GM12872 (cell line): ENCODE data around the gene CCK.

ENCODE experiments used
- TF ChIP-seq, protein P1 (sequence below): IDR thresholded peaks from 3 replicates; pipeline ENCODE4 v1.5.1; 2011; ENCODE audit warnings: low read depth, mild to moderate bottlenecking, low read length, moderate library complexity; ENCODE audit not compliant: insufficient read depth

The CCK gene

DNA sequence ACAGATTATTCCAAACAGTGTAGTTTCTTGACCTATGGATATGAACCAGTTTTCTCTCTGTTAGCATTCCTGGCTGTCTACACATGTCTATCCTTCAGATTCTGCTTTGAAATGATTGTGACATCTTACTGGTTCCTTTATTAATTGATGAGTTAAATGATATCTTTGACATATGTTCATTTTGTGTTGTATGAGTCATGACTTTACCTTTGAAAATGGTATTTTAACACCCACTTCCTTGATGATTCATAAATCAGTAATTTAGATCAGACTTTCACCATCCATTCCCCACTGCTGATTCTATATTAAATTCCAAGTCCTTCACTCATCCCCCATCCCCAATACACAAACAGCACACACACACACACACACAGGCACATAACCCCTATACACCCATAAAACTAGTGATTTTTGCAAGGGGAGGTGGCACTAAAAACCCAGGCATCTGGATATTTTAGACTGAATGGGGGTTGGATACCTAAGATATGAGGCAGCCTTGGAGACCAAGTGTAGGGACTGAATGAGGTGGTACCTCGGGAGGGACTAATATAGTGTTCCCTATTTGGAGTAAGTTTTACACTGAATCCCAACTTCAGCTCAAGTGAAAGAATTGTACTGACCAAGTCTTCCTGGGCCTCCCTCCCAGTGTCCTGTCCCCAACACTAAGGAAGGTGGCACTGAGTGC lies 9.7 kb downstream of the CCK start:
- TF ChIP-seq, protein P1, sequence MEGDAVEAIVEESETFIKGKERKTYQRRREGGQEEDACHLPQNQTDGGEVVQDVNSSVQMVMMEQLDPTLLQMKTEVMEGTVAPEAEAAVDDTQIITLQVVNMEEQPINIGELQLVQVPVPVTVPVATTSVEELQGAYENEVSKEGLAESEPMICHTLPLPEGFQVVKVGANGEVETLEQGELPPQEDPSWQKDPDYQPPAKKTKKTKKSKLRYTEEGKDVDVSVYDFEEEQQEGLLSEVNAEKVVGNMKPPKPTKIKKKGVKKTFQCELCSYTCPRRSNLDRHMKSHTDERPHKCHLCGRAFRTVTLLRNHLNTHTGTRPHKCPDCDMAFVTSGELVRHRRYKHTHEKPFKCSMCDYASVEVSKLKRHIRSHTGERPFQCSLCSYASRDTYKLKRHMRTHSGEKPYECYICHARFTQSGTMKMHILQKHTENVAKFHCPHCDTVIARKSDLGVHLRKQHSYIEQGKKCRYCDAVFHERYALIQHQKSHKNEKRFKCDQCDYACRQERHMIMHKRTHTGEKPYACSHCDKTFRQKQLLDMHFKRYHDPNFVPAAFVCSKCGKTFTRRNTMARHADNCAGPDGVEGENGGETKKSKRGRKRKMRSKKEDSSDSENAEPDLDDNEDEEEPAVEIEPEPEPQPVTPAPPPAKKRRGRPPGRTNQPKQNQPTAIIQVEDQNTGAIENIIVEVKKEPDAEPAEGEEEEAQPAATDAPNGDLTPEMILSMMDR: no peak

DNA sequence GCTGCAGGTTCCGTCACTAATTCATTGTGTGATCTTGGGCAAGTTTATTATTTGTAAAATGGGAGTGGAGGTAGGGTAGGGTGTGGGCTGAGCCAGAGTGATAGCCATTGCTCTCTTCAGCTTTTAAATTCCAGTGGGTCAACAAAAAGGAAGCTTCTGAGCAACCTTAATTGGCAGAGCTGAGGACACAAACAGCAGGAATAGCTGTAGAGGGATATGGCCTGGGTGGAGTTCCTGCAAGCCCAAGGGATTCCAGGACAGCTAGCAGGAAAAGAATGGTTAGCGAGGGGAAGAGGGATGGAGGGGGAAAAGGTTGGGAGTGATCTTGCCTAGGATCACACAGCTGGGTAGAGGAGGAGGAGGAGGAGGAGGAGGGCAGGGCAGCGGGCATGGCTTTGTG lies 11.4 kb downstream of the CCK start:
- TF ChIP-seq, protein P1: no peak

DNA sequence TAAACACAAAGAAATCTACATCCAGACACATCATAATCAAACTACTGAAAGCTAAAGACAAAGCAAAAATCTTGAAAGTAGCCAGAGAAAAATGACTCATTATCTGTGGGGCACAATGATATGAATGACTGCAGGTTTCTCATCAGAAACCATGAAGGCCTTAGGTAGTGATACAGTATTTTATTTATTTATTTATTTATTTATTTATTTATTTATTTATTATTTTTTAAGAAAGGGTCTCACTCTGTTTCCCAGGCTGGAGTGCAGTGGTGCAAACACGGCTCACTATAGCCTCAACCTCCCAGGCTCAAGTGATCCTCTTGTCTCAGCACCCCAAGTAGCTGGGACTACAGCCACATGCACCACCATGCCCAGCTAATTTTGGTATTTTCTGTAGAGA lies 15.2 kb downstream of the CCK start:
- TF ChIP-seq, protein P1: no peak

DNA sequence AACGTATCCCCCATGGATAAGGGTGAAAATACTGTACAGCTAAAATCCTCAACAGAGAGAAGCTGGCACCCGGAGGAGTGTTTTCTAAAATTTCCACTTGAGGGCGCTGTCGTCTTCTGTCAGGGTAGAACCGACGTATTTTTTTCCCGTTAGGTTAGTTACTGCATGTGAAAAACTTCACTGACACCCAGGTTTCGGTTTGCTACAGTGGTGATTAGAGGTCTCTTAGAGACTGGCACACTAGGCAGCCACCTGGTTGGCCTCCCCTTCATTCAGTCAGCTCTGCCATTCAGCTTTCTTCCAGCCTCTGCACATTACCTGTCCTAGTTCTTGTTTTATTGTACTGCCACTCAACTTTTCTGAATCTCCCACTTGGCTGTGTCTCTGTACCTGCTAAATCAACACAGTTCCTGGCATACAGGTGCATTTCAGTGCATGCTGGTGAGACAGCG lies 18.4 kb downstream of the CCK start:
- TF ChIP-seq, protein P1: peak; percentile 75

DNA sequence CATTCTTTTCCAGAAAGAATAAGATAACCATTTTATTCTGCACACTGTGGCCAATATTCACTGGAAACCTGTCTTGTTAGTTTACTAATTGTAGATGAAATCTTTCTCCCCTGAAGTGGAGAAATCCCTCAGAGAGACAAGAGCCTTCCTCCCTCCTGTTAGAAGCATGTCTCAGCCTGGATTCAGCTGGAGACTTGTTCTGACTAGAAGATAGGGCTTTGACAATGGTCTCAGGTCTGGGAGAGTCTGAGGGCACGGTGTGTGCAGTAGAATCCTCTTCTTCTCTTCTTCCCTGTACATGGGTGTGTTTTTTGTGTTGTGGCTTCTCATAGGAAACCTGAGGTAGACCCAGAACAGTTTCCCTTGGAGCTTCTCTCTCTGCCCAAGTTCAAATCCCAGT lies 19.9 kb downstream of the CCK start:
- TF ChIP-seq, protein P1: no peak

DNA sequence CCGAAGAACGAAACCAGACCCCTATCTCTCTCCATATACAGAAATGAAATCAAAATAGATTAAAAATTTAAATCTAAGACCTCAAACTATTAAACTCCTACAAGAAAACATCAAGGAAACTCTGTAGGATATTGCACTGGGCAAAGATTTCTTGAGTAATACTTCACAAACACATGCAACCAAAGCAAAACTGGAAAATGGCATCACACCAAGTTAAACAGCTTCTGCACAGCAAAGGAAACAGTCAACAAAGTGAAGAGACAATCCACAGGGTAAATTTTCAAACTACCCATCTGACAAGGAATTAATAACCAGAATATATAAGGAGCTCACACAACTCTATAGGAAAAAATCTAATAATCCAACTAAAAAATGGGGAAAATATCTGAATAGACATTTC lies 29.4 kb downstream of the CCK start:
- TF ChIP-seq, protein P1: no peak

DNA sequence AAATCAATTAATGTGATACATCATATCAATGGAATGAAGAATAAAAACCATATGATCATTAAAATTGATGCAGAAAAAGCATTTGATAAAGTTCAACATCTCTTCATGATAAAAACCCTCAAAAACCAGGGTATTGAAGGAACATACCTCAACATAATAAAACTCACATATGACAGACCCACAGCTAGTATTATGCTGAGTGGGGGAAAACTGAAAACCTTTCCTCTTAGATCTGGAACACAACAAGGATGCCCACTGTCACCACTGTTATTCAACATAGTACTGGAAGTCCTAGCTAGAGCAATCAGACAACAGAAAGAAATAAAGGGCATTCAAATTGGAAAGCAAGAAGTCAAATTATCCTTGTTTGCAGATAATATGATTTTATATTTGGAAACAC lies 30.5 kb downstream of the CCK start:
- TF ChIP-seq, protein P1: no peak

DNA sequence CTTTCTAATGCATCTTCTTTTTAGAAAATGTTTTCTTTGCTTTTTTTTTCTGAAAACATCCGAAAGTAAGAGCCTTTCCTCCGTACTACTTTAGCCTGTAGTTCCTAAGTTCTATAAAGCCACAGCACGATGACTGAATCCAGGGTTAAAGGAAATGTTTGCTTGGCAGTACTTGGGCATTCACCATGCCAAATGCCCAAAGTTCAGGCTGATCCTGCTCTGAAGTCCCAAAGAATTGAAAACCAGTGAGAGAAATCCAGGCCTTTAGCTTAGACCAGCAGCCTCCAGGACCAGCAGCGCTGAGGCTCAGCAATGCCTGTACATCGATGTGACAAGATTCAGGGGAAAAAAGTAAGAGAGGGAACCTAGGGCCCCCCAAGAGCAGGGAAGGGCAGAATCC lies 35.1 kb downstream of the CCK start:
- TF ChIP-seq, protein P1: no peak
